K562 (cell line): ENCODE results near the gene VPS18. TPM values are rescaled to one million over a fixed set of nuclear protein-coding genes. Genes with fewer than 3 reads are reported as not detected.

Experiments
- ATAC-seq: fragments of 200-7000 bp; cut with Tn5 transposase; 3 replicates; pipeline ENCODE4 v1.9.1; 2020; ENCODE audit warnings: moderate library complexity
- BruUV-seq: library from RNA; stranded (reverse); fragments of 400-500 nt; replicated peaks from 2 replicates; lab custom pipeline; 2021; lab: Mats Ljungman, UMichigan
- CTCF ChIA-PET: fragments of 300-600 bp; formaldehyde crosslinking; extraction: SDS; loops from one replicate; lab custom pipeline; 2021; ENCODE audit warnings: low intra/inter-chr PET ratio; lab: Yijun Ruan, JAX
- POLR2A ChIA-PET: fragments of 300-600, 350-650 bp; sonication (Branson Sonifier 250); formaldehyde crosslinking; extraction: SDS; loops from one replicate; lab custom pipeline; 2021; ENCODE audit warnings: antibody characterized with exemption, inconsistent platforms; lab: Yijun Ruan, JAX
- DNase-seq, 4 experiments: peaks; one replicate each; pipeline versions ENCODE4 v3.0.0 to v3.0.0-alpha.2; 2011 to 2018; ENCODE audit warnings: low spot score in 3 of 4, mixed read lengths in 3 of 4; ENCODE audit errors: extremely low read depth in 1 of 4
- FAIRE-seq: peaks from 2 replicates; lab custom pipeline; 2011; peaks lifted over from hg19 to GRCh38; lab: Jason Lieb, UNC
- H2AFZ ChIP-seq: 2 replicates; pipeline ENCODE4 v1.6.0; 2011; ENCODE audit warnings: low read depth, low read length, control low read depth, inconsistent platforms
- H3K27ac ChIP-seq: fragments of 200-600 bp; 3 replicates; pipeline ENCODE4 v1.8.0; 2011; ENCODE audit warnings: low read depth, mild to moderate bottlenecking, control low read depth, inconsistent platforms, low read length, moderate library complexity, mixed read lengths; ENCODE audit errors: extremely low read depth
- H3K27me3 ChIP-seq, 2 experiments: fragments of 300-600 bp in 1 of 2; 2 replicates in 1 of 2; 3 replicates in 1 of 2; pipeline versions ENCODE4 v1.6.0 to v1.8.0; 2011; ENCODE audit warnings: inconsistent platforms in 2 of 2, low read length in 2 of 2, mild to moderate bottlenecking in 1 of 2, mixed read lengths in 1 of 2, moderate library complexity in 1 of 2; ENCODE audit not compliant: control insufficient read depth in 2 of 2, insufficient read depth in 2 of 2
- H3K36me3 ChIP-seq: fragments of 300-600 bp; 3 replicates; pipeline ENCODE4 v1.8.0; 2011; ENCODE audit warnings: mild to moderate bottlenecking, low read length, inconsistent platforms; ENCODE audit not compliant: control insufficient read depth, insufficient read depth
- H3K4me1 ChIP-seq, 2 experiments: fragments of 200-600 bp in 1 of 2; replicated peaks in 1 of 2; 2 replicates in 1 of 2; 3 replicates in 1 of 2; pipeline versions ENCODE4 v1.5.1 to v1.8.0; 2011; ENCODE audit warnings: inconsistent platforms in 2 of 2, low read length in 2 of 2, mild to moderate bottlenecking in 1 of 2, mixed read lengths in 1 of 2, moderate library complexity in 1 of 2; ENCODE audit not compliant: control insufficient read depth in 2 of 2, insufficient read depth in 2 of 2
- H3K4me2 ChIP-seq: 2 replicates; pipeline ENCODE4 v1.6.1; 2011; ENCODE audit warnings: low read length, control low read depth, inconsistent platforms, mixed read lengths; ENCODE audit not compliant: insufficient read depth
- H3K4me3 ChIP-seq: fragments of 200-600 bp; sonication (generic), shearing (Covaris generic); 2 replicates; pipeline ENCODE4 v1.5.1; 2016; ENCODE audit warnings: control low read depth, inconsistent platforms
- H3K79me2 ChIP-seq: fragments of 200-600 bp; 3 replicates; pipeline ENCODE4 v1.8.0; 2011; ENCODE audit warnings: low read length, inconsistent platforms; ENCODE audit not compliant: control insufficient read depth, insufficient read depth
- H3K9ac ChIP-seq, 2 experiments: 2 replicates each; pipeline versions ENCODE4 v1.6.0 to v1.6.1; 2011; ENCODE audit warnings: low read depth in 2 of 2, low read length in 2 of 2, control low read depth in 1 of 2, inconsistent platforms in 1 of 2, mild to moderate bottlenecking in 1 of 2, mixed read lengths in 1 of 2; ENCODE audit not compliant: insufficient read depth in 1 of 2
- H3K9me1 ChIP-seq: one replicate; pipeline ENCODE4 v1.6.0; 2011; ENCODE audit warnings: inconsistent platforms, mild to moderate bottlenecking, low read length, moderate library complexity; ENCODE audit not compliant: control insufficient read depth, insufficient read depth
- H3K9me3 ChIP-seq: replicated peaks from 2 replicates; pipeline ENCODE4 v1.5.1; 2011; ENCODE audit warnings: low read depth, low read length, inconsistent platforms; ENCODE audit not compliant: control insufficient read depth, insufficient read depth
- H4K20me1 ChIP-seq: replicated peaks from 2 replicates; pipeline ENCODE4 v1.6.1; 2011; ENCODE audit warnings: low read length, inconsistent platforms, mixed read lengths; ENCODE audit not compliant: control insufficient read depth, insufficient read depth
- ARID1B ChIP-seq: fragments of 450-650 bp; IDR thresholded peaks from 2 replicates; pipeline ENCODE4 v1.6.1; 2016; ENCODE audit warnings: antibody characterized with exemption, mild to moderate bottlenecking, inconsistent platforms
- FOS ChIP-seq: IDR thresholded peaks from 3 replicates; pipeline ENCODE4 v1.6.1; 2011; ENCODE audit not compliant: insufficient read length; ENCODE audit errors: extremely low read depth
- JUND ChIP-seq, 2 experiments: IDR thresholded peaks; 2 replicates in 1 of 2; 3 replicates in 1 of 2; pipeline ENCODE4 v1.6.1; 2011; ENCODE audit warnings: borderline replicate concordance in 2 of 2, low read depth in 2 of 2, low read length in 2 of 2, improper control_type of control experiment in 1 of 2, missing biosample characterization in 1 of 2, missing genetic modification characterization in 1 of 2, missing genetic modification reagents in 1 of 2
- KAT7 ChIP-seq: sonication (generic); formaldehyde crosslinking; IDR thresholded peaks from 2 replicates; pipeline ENCODE4 v1.8.0; 2022; ENCODE audit warnings: missing genetic modification reagents, mild to moderate bottlenecking, borderline replicate concordance
- NCOA6 ChIP-seq: fragments of 450-650 bp; IDR thresholded peaks from 2 replicates; pipeline ENCODE4 v1.6.1; 2017; ENCODE audit warnings: mild to moderate bottlenecking
- POLR2A ChIP-seq: fragments of 450-650 bp; conservative IDR thresholded peaks from 2 replicates; pipeline ENCODE4 v1.6.1; 2016
- RBM15 ChIP-seq: fragments of 200-400 bp; formaldehyde crosslinking; IDR thresholded peaks from 2 replicates; pipeline ENCODE4 v1.6.1; 2018; ENCODE audit warnings: mild to moderate bottlenecking, low read length, moderate library complexity; ENCODE audit not compliant: insufficient read depth
- RUNX1 ChIP-seq: sonication (generic); IDR thresholded peaks from 2 replicates; pipeline ENCODE4 v1.6.1; 2016; ENCODE audit warnings: antibody characterized with exemption, low read depth
- SMARCC2 ChIP-seq: fragments of 450-650 bp; IDR thresholded peaks from 2 replicates; pipeline ENCODE4 v1.6.1; 2017; ENCODE audit warnings: antibody characterized with exemption, moderate library complexity, mild to moderate bottlenecking, low read depth
- TEAD4 ChIP-seq, 2 experiments: sonication (generic) in 1 of 2; formaldehyde crosslinking in 1 of 2; IDR thresholded peaks; 2 replicates each; pipeline versions ENCODE4 v1.6.1 to v1.8.0; 2012 to 2022; ENCODE audit warnings: borderline replicate concordance in 1 of 2, inconsistent platforms in 1 of 2, low read length in 1 of 2, mild to moderate bottlenecking in 1 of 2, missing genetic modification reagents in 1 of 2
- ZBTB7A ChIP-seq: IDR thresholded peaks from 2 replicates; pipeline ENCODE4 v1.6.1; 2011; ENCODE audit warnings: low read depth, mild to moderate bottlenecking, low read length, moderate library complexity, borderline replicate concordance; ENCODE audit not compliant: control insufficient read depth
- ZNF583 ChIP-seq: fragments of 250-450 bp; sonication (Bioruptor Pico); IDR thresholded peaks from 2 replicates; pipeline ENCODE4 v1.4.0; 2020
- WGBS: fragments of 100-300 bp; shearing (Covaris generic); methylation state at CpG from one replicate; pipeline ENCODE4 v1.1.6; 2016; ENCODE audit warnings: low coverage, mixed read lengths; ENCODE audit not compliant: insufficient coverage; ENCODE audit errors: missing lambda C conversion rate; 5-methylcytosine and 5-hydroxymethylcytosine counted together
- in situ Hi-C: fragments of 300-500 bp; cut with MboI; formaldehyde crosslinking; loops from 4 replicates; pipeline ENCODE4 v1.15.0; 2018; ENCODE audit warnings: inconsistent platforms, mixed read lengths
- intact Hi-C: fragments of 100-400 bp; cut with micrococcal nuclease; formaldehyde crosslinking; loops from 2 replicates; pipeline ENCODE4 v1.14.2; 2022
- polyA plus RNA-seq, 8 experiments: library from polyadenylated mRNA; depleted of rRNA in 4 of 8; stranded (reverse) in 5 of 8; unstranded in 3 of 8; fragments of >200 nt; fragmentation: Nextera tagmentation in 2 of 8; fragmentation: Illumina TruSeq in 1 of 8; extraction: Ambion mirVana in 2 of 8; extraction: Trizol in 1 of 8; gene quantifications; 2 replicates each; pipeline versions ENCODE4 v1.2.1 to v1.2.3, GENCODE V29; 2011 to 2014; ENCODE audit warnings: inconsistent platforms in 1 of 8, missing spikeins in 1 of 8
- total RNA-seq, 7 experiments: library from RNA; depleted of rRNA in 6 of 7; stranded (reverse); fragments of >200 nt in 6 of 7; fragmentation: Illumina TruSeq in 2 of 7; extraction: Trizol in 2 of 7; gene quantifications; 2 replicates each; pipeline versions ENCODE4 v1.2.1 to v1.2.3, GENCODE V29; 2011 to 2021; ENCODE audit warnings: low replicate concordance in 1 of 7
- TF ChIP-seq, protein P1 (sequence below), 2 experiments: IDR thresholded peaks in 1 of 2; conservative IDR thresholded peaks in 1 of 2; 2 replicates each; pipeline ENCODE4 v1.6.1; 2016; ENCODE audit warnings: low read depth in 2 of 2, mild to moderate bottlenecking in 1 of 2, missing compliant biosample characterization in 1 of 2, missing genetic modification characterization in 1 of 2, moderate library complexity in 1 of 2

Gene VPS18
- total and polyA plus RNA-seq, 9 of the 15 experiments (the other 6 are each of a cell fraction or from before 2014, with no cell fraction given): 0.73 to 19.9 (median 8.5) TPM

DNA sequence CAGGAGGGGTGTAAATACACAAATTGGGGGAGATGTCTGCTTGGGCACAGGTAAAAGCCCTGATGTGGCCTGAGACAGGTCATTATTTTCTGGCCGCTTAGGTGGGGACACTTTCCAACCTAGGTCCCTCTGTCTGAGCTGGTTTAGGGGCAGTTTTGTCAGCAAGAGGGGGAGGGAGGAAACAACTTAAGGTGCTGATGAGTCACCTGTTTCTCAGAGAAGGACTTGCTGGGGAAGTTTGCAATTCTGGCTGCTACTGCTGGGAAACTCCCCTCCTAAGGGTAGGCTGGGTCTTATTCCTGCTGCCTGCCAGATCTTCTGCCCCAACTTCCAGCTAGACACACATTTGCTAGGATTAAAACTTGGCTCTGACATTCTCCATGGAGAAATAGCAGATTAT lies 15.5 kb upstream of the VPS18 start (continued):
- TF ChIP-seq KAT7 (CRISPR knock-in tag) (no peak), TEAD4 (IDR thresholded peaks at IDR 0.05; ENCODE audit: low read length) (no peak), TEAD4 (CRISPR knock-in tag; IDR thresholded peaks at IDR 0.05; ENCODE audit: borderline replicate concordance) (no peak), SMARCC2 (0 out of 2 replicates have a peak, but pooled peaks have one; percentile 28), RUNX1 (no peak), JUND (IDR thresholded peaks at IDR 0.05; ENCODE audit: borderline replicate concordance, low read depth, low read length) (peak; percentile 83), JUND (tag; IDR thresholded peaks at IDR 0.05; ENCODE audit: borderline replicate concordance, low read depth, low read length) (peak; percentile 82; the same call in 1 of the 3 replicates), RBM15 (no peak), ZBTB7A (peak; percentile 22; the same call in 1 of the 2 replicates), FOS (peak; percentile 3), ZNF583 (CRISPR knock-in tag) (no peak), ARID1B (0 out of 2 replicates have a peak, but pooled peaks have one; percentile 21), NCOA6 (no peak)

DNA sequence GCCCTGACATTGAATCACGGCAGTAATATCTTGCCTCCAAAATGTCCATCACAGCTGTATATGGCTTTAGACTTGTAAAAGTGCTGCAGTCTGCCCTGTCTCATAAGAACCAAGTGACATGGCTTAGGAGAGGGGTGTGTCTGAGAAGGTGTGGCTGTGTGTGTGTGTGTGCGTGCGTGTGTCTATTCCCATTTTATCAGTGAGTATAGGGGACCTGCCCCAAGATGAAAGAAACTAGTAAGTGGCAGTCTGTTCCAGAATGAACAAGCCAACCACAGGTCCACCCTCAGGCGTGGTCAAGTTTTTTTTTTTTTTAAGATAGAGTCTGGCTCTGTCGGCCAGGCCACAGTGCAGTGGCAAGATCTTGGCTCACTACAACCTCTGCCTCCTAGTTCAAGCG lies 14.6 kb upstream of the VPS18 start:
- no peaks in the 10 kb centered on the region for H3K9me1 ChIP-seq
- WGBS: 6% methylated on average over 6 of the region's 6 CpGs
- ChIA-PET POLR2A (no interaction called here), CTCF (no interaction called here)
- no peak overlapping the region for H3K9ac ChIP-seq
- H3K9me3 ChIP-seq: no peaks in the 10 kb centered on the region
- intact Hi-C loops: no loop called here
- in situ Hi-C loops: loop anchor here (10.0 kb wide), 1 partner anchor 535 kb away; the partner anchor contains the start of gene CCDC9B
- H4K20me1 ChIP-seq: no peaks in the 10 kb centered on the region
- BruUV-seq: no TSS peak
- no peaks in the 10 kb centered on the region for H3K36me3 ChIP-seq
- peak; percentile 82 for ATAC-seq
- H3K79me2 ChIP-seq: no peaks in the 10 kb centered on the region
- DNase-seq: peak in 2 of 4 experiments; percentile 41 to 55
- no peak overlapping the region for H3K4me2 ChIP-seq
- H2AFZ ChIP-seq: peak overlapping the region; percentile 33; the same call in 1 of the 2 replicates
- no peaks in the 10 kb centered on the region for H3K27me3 ChIP-seq
- H3K4me3 ChIP-seq: no peak overlapping the region
- FAIRE-seq: peak; percentile 71
- H3K27ac ChIP-seq: no peak overlapping the region
- H3K4me1 ChIP-seq: peaks cover 0 to 10% of the 10 kb centered on the region in 2 experiments; a peak in 3 of 5 replicates
- no peak for TF ChIP-seq POLR2A
- TF ChIP-seq, protein P1, sequence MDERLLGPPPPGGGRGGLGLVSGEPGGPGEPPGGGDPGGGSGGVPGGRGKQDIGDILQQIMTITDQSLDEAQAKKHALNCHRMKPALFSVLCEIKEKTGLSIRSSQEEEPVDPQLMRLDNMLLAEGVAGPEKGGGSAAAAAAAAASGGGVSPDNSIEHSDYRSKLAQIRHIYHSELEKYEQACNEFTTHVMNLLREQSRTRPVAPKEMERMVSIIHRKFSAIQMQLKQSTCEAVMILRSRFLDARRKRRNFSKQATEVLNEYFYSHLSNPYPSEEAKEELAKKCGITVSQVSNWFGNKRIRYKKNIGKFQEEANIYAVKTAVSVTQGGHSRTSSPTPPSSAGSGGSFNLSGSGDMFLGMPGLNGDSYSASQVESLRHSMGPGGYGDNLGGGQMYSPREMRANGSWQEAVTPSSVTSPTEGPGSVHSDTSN (CRISPR knock-in tag; IDR thresholded peaks at IDR 0.05; ENCODE audit: low read depth): no peak
- TF ChIP-seq, protein P1 (tag; conservative IDR thresholded peaks at IDR 0.05; ENCODE audit: low read depth): no peak
